ENCODE results near the gene RFWD3.
A peak's percentile ranks its signal among the peaks of the same experiment; 100 is the strongest.
"Not testable (repeated sequence)": the region's sequence is repeated elsewhere in the genome, so short reads cannot be mapped to it uniquely, and the experiment has no call there.

RFWD3 gene

GRCh38 chr16:74666425-74667254 is at the start of gene RFWD3:
TSS of gene RFWD3 (minus strand) at chr16:74666877. CDS start at chr16:74661449, 5,428 bp downstream.
- peak; percentile 86 to 98 (median 97) for DNase-seq

GRCh38 chr16:74716355-74716754 is 49.7 kb upstream of the RFWD3 start:
- DNase-seq: no peak

GRCh38 chr16:74713876-74714275 is 47.2 kb upstream of the RFWD3 start:
- DNase-seq: no peak

- DNase-seq: no peak
Measured at GRCh38 chr16:74713325-74713724, 46.6 kb upstream of the RFWD3 start.

GRCh38 chr16:74711938-74712337 is 45.3 kb upstream of the RFWD3 start:
- DNase-seq: no peak

- DNase-seq: no peak
Measured at GRCh38 chr16:74710401-74710800, 43.7 kb upstream of the RFWD3 start.

- DNase-seq: peak; percentile 51 to 83 (median 70)
Measured at GRCh38 chr16:74709441-74709877, 42.8 kb upstream of the RFWD3 start.

- DNase-seq: peak; percentile 20 to 59 (median 34)
Measured at GRCh38 chr16:74700438-74701225, 34.0 kb upstream of the RFWD3 start, which contains the start of gene MLKL. TSS of gene MLKL (minus strand) at chr16:74700862. CDS start at chr16:74695757, 5,105 bp downstream.

GRCh38 chr16:74700116-74700437 is 33.4 kb upstream of the RFWD3 start:
- DNase-seq: peak in 2 of 6 experiments; percentile 3 to 44

GRCh38 chr16:74699666-74700065 is 33.0 kb upstream of the RFWD3 start:
- DNase-seq: no peak

- no peak for DNase-seq
Measured at GRCh38 chr16:74698222-74698621, 31.5 kb upstream of the RFWD3 start.

- DNase-seq: peak; percentile 8 to 55 (median 38)
Measured at GRCh38 chr16:74695450-74696422, 29.1 kb upstream of the RFWD3 start.

- DNase-seq: no peak
Measured at GRCh38 chr16:74691093-74691855, 24.6 kb upstream of the RFWD3 start.

- no peak for DNase-seq
Measured at GRCh38 chr16:74682556-74682955, 15.9 kb upstream of the RFWD3 start.

- DNase-seq: no peak
Measured at GRCh38 chr16:74680681-74681080, 14.0 kb upstream of the RFWD3 start.

- DNase-seq: no peak
Measured at GRCh38 chr16:74679983-74680382, 13.3 kb upstream of the RFWD3 start.

- no peak for DNase-seq
Measured at GRCh38 chr16:74677868-74678267, 11.2 kb upstream of the RFWD3 start.

GRCh38 chr16:74673876-74674275 is 7.2 kb upstream of the RFWD3 start:
- no peak for DNase-seq

- DNase-seq: not testable (repeated sequence)
Measured at GRCh38 chr16:74668877-74669276, 2.2 kb upstream of the RFWD3 start.

- peak in 3 of 6 experiments; percentile 11 to 64 (median 32) for DNase-seq
Measured at GRCh38 chr16:74667255-74667700, 601 bp upstream of the RFWD3 start.

GRCh38 chr16:74666010-74666421 is 661 bp downstream of the RFWD3 start:
- DNase-seq: no peak

- DNase-seq: no peak
Measured at GRCh38 chr16:74661064-74661463, 5.6 kb downstream of the RFWD3 start.
